ENCODE data around the gene ARL5C.

DNA sequence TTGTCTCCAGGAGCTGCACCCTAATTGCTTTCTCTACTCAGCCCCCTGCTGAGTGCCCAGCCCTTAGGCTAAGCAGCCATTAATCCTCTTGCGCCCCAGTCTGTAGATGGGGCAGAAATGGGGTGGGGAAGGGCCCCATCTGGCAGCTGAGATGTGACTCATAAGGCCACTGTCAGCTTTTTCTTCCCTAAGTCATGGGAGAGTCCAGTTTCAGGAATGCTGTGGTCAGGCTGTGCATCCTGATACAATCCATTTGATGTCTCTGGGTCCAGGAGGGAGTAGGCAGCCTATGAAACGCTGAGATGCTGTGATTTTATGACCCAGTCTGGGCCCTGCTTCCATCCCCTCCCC lies 26.8 kb downstream of the ARL5C start:
- TF ChIP-seq CTCF (IDR thresholded peaks at IDR 0.05), result no peak
- no peak for TF ChIP-seq POLR2A (IDR thresholded peaks at IDR 0.05)
